Heart right ventricle (tissue), 16 donors: ENCODE results near the gene YIPF5. TPM values are rescaled to one million over a fixed set of nuclear protein-coding genes. Genes with fewer than 3 reads are reported as not detected.

Source experiments
- ATAC-seq, 8 donors: fragments of 200-7000 bp; cut with Tn5 transposase; one replicate each; pipeline ENCODE4 v1.9.1; 2020; ENCODE audit warnings: mild to moderate bottlenecking in 8 of 8, moderate library complexity in 8 of 8, moderate number of reproducible peaks in 1 of 8
- DNase-seq, 2 donors: peaks; one replicate each; pipeline ENCODE4 v3.0.0-alpha.2; 2020
- H3K27ac ChIP-seq, 10 donors: fragments of 200-600 bp; sonication (generic) in 2 of 10; one replicate each; pipeline versions ENCODE4 v1.5.0 to v1.8.0; 2020 to 2022; ENCODE audit warnings: mild to moderate bottlenecking in 3 of 10
- H3K27me3 ChIP-seq, 7 donors: fragments of 200-600 bp; one replicate each; pipeline ENCODE4 v1.8.0; 2021 to 2022; ENCODE audit warnings: mild to moderate bottlenecking in 2 of 7
- H3K36me3 ChIP-seq, 9 donors: fragments of 200-600 bp; sonication (generic) in 1 of 9; one replicate each; pipeline versions ENCODE4 v1.5.0 to v1.8.0; 2020 to 2022; ENCODE audit warnings: mild to moderate bottlenecking in 2 of 9
- H3K4me1 ChIP-seq, 9 donors: fragments of 200-600 bp; sonication (generic) in 1 of 9; one replicate each; pipeline versions ENCODE4 v1.5.0 to v1.8.0; 2020 to 2022; ENCODE audit warnings: mild to moderate bottlenecking in 4 of 9
- H3K4me3 ChIP-seq, 10 donors: fragments of 200-600 bp; sonication (generic) in 2 of 10; one replicate each; pipeline versions ENCODE4 v1.5.0 to v1.8.0; 2020 to 2022; ENCODE audit warnings: mild to moderate bottlenecking in 7 of 10, moderate library complexity in 2 of 10
- H3K9me3 ChIP-seq, 11 donors: fragments of 200-600 bp in 10 of 11; sonication (generic) in 2 of 11; one replicate each; pipeline versions ENCODE4 v1.5.0 to v1.8.0; 2013 to 2022; ENCODE audit warnings: mild to moderate bottlenecking in 2 of 11, control low read depth in 1 of 11, moderate library complexity in 1 of 11
- WGBS, 2 donors: extraction: QIAGEN DNeasy Blood & Tissue Kit; methylation state at CpG; one replicate each; pipeline ENCODE4 v1.1.7; 2013; ENCODE audit warnings: inconsistent platforms in 1 of 2; 5-methylcytosine and 5-hydroxymethylcytosine counted together
- intact Hi-C, 10 donors: fragments of 100-400 bp; cut with DNase I; formaldehyde crosslinking; loops; one replicate each; pipeline versions ENCODE4 v1.11.1 to v1.14.2; 2022
- polyA plus RNA-seq, 2 donors: library from polyadenylated mRNA; stranded (reverse); fragments of 200-250 nt; gene quantifications; one replicate each; pipeline ENCODE4 v1.2.3, GENCODE V29; 2013
- total RNA-seq, 10 donors: library from RNA; stranded (reverse); fragmentation: NEBNext Ultra II Directional in 3 of 10; extraction: Animal tissue kit (Norgen Biotek cat#: 25700) in 3 of 10; gene quantifications; one replicate each; pipeline versions ENCODE4 v1.2.1 to v1.2.4, GENCODE V29; 2021 to 2023
- TF ChIP-seq, protein P1 (sequence below), 9 donors: fragments of 200-600 bp; sonication (generic) in 2 of 9; IDR thresholded peaks; one replicate each; pipeline versions ENCODE4 v1.5.0 to v1.8.0; 2021 to 2022; ENCODE audit warnings: antibody characterized with exemption in 9 of 9, mild to moderate bottlenecking in 5 of 9, moderate library complexity in 1 of 9
- donor health status: Arrhythmogenic right ventricular cardiomyopathy.
- donor health status: ischemic (EF 13 %, LVEDD 7.1; RV severe dilation, severe dysfunction).
- donor health status: healthy with polysubstance abuse.
- donor health status: DM: no; HTN: yes; CAD: no.
- donor health status: DM: no; HTN: no; CAD: no.
- donor health status: ischemic (EF 25% LVEDD 6.9; RV normal size, moderate dysfunction).
- donor health status: ischemic (EF 25% LVEDD 5.7; RV mildly dilated, moderate dysfunction).
- donor health status: healthy.
- donor health status: DM: yes; HTN: yes; CAD: no.
- donor health status: Ischemic cardiomyopathy.
- donor health status: ischemic (EF 35%, LVEDD 5.7; RV mildly dilated, moderate dysfunction).
- donor health status: nonischemic (EF 11% LVEDD 7.7; RV severe dilation, severe dysfunction).
- donor health status: DM: yes; HTN: yes; CAD: no.
- donor health status: PGD.
- donor health status: ischemic (EF 29% LVEDD 5.4; RV normal size, mild dysfunction).
- donor health status: nonischemic (EF 23%, LVEDD 6.1; RV moderate dilation, normal function).

YIPF5 gene
- total and polyA plus RNA-seq, 12 donors, result 3.9 to 34.9 (median 27.8) TPM

DNA sequence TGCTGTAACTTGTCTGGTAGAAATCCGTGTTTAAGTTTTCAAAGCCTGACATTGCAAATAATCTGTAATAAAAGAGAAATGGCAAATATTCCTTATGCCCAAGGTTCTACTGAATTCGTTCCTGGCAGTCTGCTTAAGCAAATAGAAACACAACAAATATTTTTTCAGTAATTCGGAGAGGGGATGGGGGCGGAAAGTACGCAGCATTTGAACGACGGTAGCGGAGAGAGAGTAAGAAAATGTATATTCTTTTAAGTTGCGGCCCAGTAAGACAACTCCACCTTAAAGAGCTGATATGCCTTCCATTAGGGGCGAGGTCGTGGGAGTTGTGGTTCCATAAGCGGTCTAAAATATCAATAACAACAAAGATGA is 569 bp downstream of the YIPF5 start:
- peaks cover 0 to 38% (median 29%) of the 10 kb centered on the region in 9 donors for H3K4me1 ChIP-seq
- no peak for DNase-seq
- WGBS, 2 donors, result 1 to 3% methylated on average over 12 of the region's 12 CpGs

DNA sequence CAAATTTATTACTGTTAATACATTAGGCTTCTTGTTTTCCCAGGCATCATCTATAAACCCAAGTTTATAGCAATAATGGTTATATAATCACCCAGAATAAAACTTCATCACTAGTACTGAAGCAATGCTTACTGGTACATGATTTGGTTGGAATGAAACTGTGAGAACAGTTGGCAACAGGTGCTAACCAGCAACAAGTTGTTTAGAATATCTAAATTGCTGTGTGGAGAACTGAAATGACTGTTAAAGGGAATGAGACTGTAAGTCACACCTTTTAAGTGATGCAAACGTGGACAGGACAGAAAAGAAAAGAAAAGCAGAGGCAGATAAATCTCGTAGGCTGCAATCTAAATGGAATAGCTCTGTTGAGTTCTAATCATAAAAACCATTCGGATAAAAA is 2.5 kb downstream of the YIPF5 start:
- WGBS, 2 donors, result 43 to 53% methylated on average over 3 of the region's 3 CpGs

More for the DNA sequence above, 569 bp downstream of the YIPF5 start:
- peaks cover 0 to 7% (median 0%) of the 10 kb centered on the region in 7 donors for H3K27me3 ChIP-seq
- H3K9me3 ChIP-seq, result no peaks in the 10 kb centered on the region
- peak overlapping the region; percentile 61 to 90 (median 78) for H3K4me3 ChIP-seq
- intact Hi-C loops, result no loop called here
- ATAC-seq, result peak in 1 of 8 donors; percentile 2
- peak overlapping the region in 9 of 10 donors; percentile 67 to 89 (median 85) for H3K27ac ChIP-seq
- H3K36me3 ChIP-seq, result peaks cover 0 to 43% (median 6%) of the 10 kb centered on the region in 9 donors
- TF ChIP-seq, protein P1, sequence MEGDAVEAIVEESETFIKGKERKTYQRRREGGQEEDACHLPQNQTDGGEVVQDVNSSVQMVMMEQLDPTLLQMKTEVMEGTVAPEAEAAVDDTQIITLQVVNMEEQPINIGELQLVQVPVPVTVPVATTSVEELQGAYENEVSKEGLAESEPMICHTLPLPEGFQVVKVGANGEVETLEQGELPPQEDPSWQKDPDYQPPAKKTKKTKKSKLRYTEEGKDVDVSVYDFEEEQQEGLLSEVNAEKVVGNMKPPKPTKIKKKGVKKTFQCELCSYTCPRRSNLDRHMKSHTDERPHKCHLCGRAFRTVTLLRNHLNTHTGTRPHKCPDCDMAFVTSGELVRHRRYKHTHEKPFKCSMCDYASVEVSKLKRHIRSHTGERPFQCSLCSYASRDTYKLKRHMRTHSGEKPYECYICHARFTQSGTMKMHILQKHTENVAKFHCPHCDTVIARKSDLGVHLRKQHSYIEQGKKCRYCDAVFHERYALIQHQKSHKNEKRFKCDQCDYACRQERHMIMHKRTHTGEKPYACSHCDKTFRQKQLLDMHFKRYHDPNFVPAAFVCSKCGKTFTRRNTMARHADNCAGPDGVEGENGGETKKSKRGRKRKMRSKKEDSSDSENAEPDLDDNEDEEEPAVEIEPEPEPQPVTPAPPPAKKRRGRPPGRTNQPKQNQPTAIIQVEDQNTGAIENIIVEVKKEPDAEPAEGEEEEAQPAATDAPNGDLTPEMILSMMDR (IDR thresholded peaks at IDR 0.05), result no peak

DNA sequence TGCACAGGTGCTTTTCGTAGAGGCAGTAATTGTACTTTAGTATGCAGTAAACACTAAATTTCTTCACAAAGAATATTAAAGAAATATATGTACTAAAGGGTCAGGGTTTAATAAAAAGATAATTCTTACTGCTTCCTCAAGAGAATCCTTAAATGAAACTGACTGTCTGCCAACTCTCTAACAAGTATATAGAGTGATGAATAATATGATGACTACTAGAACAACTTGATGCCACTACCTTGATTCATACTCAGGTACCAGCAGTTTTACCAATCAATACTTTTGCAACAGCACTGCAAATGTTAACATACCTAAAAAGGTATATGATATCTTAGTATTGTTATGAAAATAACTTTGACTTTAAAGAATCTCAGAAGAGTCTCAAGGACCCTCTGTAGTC is 3.8 kb downstream of the YIPF5 start:
- ATAC-seq, result no peak
- WGBS, 2 donors, result 94 to 95% methylated on average over 1 of the region's 1 CpG

More for the DNA sequence above, 2.5 kb downstream of the YIPF5 start:
- Histone ChIP-seq H3K4me3 (no peak overlapping the region), H3K27me3 (no peaks in the 10 kb centered on the region), H3K36me3 (peaks cover 0 to 62% (median 14%) of the 10 kb centered on the region in 9 donors), H3K4me1 (peaks cover 0 to 41% (median 29%) of the 10 kb centered on the region in 9 donors), H3K9me3 (no peaks in the 10 kb centered on the region), H3K27ac (no peak overlapping the region)
- DNase-seq (no peak), ATAC-seq (no peak)
- TF ChIP-seq, protein P1 (IDR thresholded peaks at IDR 0.05), result no peak
- intact Hi-C loops, result no loop called here

DNA sequence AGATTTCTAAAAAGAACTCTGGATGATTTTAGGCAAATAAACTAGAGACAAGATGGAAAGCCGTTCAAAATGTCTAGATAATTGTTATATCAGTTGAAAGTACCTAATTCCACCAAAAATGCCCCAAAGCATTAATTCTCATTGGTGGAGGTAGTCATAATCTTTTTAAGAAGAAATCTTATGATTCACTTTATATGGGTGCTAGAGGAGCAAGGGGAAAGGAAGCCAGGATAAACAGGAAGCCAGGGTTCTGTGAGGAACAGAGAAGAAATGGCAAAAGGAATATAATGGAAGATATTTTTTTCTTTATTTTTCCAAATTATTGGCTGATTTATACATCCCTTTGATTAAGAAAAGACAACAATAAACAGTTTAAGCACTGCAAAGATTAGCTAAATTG is 7.8 kb downstream of the YIPF5 start:
- intact Hi-C loops, result no loop called here
- H3K4me3 ChIP-seq, result no peak overlapping the region
- ATAC-seq, result no peak
- peaks cover 0 to 100% (median 39%) of the 10 kb centered on the region in 9 donors for H3K36me3 ChIP-seq
- TF ChIP-seq, protein P1 (IDR thresholded peaks at IDR 0.05), result no peak
- H3K9me3 ChIP-seq, result no peaks in the 10 kb centered on the region
- WGBS, 2 donors, result 92 to 93% methylated on average over 1 of the region's 1 CpG
- DNase-seq, result no peak
- H3K27ac ChIP-seq, result no peak overlapping the region
- H3K4me1 ChIP-seq, result peaks cover 0 to 27% (median 4%) of the 10 kb centered on the region in 9 donors
- H3K27me3 ChIP-seq, result no peaks in the 10 kb centered on the region

More for the DNA sequence above, 3.8 kb downstream of the YIPF5 start:
- peaks cover 0 to 75% (median 25%) of the 10 kb centered on the region in 9 donors for H3K36me3 ChIP-seq
- H3K27ac ChIP-seq, result no peak overlapping the region
- DNase-seq, result no peak
- no peaks in the 10 kb centered on the region for H3K27me3 ChIP-seq
- intact Hi-C loops, result no loop called here
- TF ChIP-seq, protein P1 (IDR thresholded peaks at IDR 0.05), result no peak
- no peaks in the 10 kb centered on the region for H3K9me3 ChIP-seq
- H3K4me1 ChIP-seq, result peaks cover 0 to 48% (median 29%) of the 10 kb centered on the region in 9 donors
- no peak overlapping the region for H3K4me3 ChIP-seq
